ENCODE measurements around the gene FIBIN.

The FIBIN gene

GRCh38 chr11:26993965-26994457 lies at the start of gene FIBIN:
FIBIN (plus strand) TSS chr11:26994112; CDS start chr11:26994527, 415 bp downstream.
- DNase-seq: no peak
- Mint-ChIP-seq H3K27me3 (no peaks in the 10 kb centered on the region), H3K4me1 (no peaks in the 10 kb centered on the region), H3K36me3 (no peaks in the 10 kb centered on the region), H3K9me3 (no peaks in the 10 kb centered on the region), H3K4me3 (no peak within 1 kb of the TSS), H3K27ac (no peak within 1 kb of the TSS)
- ATAC-seq (replicated peaks): no peak

GRCh38 chr11:26944866-26945664 lies 48.8 kb upstream of the FIBIN start:
- DNase-seq: no peak
- Mint-ChIP-seq H3K4me1 (no peaks in the 10 kb centered on the region), H3K4me3 (no peak overlapping the region), H3K27ac (no peak overlapping the region), H3K27me3 (no peaks in the 10 kb centered on the region), H3K36me3 (no peaks in the 10 kb centered on the region), H3K9me3 (peaks cover 4 to 14% of the 10 kb centered on the region in 2 donors)
- ATAC-seq (replicated peaks): no peak

- Mint-ChIP-seq H3K27ac (no peak overlapping the region), H3K27me3 (no peaks in the 10 kb centered on the region), H3K4me3 (no peak overlapping the region), H3K9me3 (peaks cover 6 to 14% of the 10 kb centered on the region in 2 donors), H3K4me1 (no peaks in the 10 kb centered on the region), H3K36me3 (no peaks in the 10 kb centered on the region)
- DNase-seq (no peak), ATAC-seq (replicated peaks) (no peak)
These were observed 47.6 kb upstream of the FIBIN start for GRCh38 chr11:26946257-26946716.

GRCh38 chr11:26947379-26947844 lies 46.5 kb upstream of the FIBIN start:
- H3K4me3 Mint-ChIP-seq: no peak overlapping the region
- no peaks in the 10 kb centered on the region for H3K4me1 Mint-ChIP-seq
- ATAC-seq (replicated peaks) (no peak), DNase-seq (no peak)
- no peaks in the 10 kb centered on the region for H3K36me3 Mint-ChIP-seq
- peaks cover 4 to 14% of the 10 kb centered on the region in 2 donors for H3K9me3 Mint-ChIP-seq
- H3K27me3 Mint-ChIP-seq: no peaks in the 10 kb centered on the region
- no peak overlapping the region for H3K27ac Mint-ChIP-seq

- Mint-ChIP-seq H3K27me3 (no peaks in the 10 kb centered on the region), H3K27ac (no peak overlapping the region), H3K9me3 (peaks cover 4 to 14% of the 10 kb centered on the region in 2 donors), H3K4me1 (no peaks in the 10 kb centered on the region), H3K36me3 (no peaks in the 10 kb centered on the region), H3K4me3 (no peak overlapping the region)
- no peak for DNase-seq
- ATAC-seq (replicated peaks): no peak
These were observed 45.8 kb upstream of the FIBIN start for GRCh38 chr11:26947904-26948639.

GRCh38 chr11:26948881-26949280 lies 45.0 kb upstream of the FIBIN start:
- ATAC-seq (replicated peaks) (no peak), DNase-seq (no peak)
- no peaks in the 10 kb centered on the region for H3K4me1 Mint-ChIP-seq
- H3K9me3 Mint-ChIP-seq: peaks cover 4 to 14% of the 10 kb centered on the region in 2 donors
- no peaks in the 10 kb centered on the region for H3K36me3 Mint-ChIP-seq
- H3K4me3 Mint-ChIP-seq: no peak overlapping the region
- H3K27me3 Mint-ChIP-seq: no peaks in the 10 kb centered on the region
- no peak overlapping the region for H3K27ac Mint-ChIP-seq

GRCh38 chr11:26949846-26950245 lies 44.1 kb upstream of the FIBIN start:
- H3K9me3 Mint-ChIP-seq: peaks cover 6 to 14% of the 10 kb centered on the region in 2 donors

GRCh38 chr11:26950260-26950719 lies 43.6 kb upstream of the FIBIN start:
- no peaks in the 10 kb centered on the region for H3K27me3 Mint-ChIP-seq
- ATAC-seq (replicated peaks) (no peak), DNase-seq (no peak)
- no peaks in the 10 kb centered on the region for H3K36me3 Mint-ChIP-seq
- no peak overlapping the region for H3K27ac Mint-ChIP-seq
- H3K4me3 Mint-ChIP-seq: no peak overlapping the region
- peaks cover 6 to 14% of the 10 kb centered on the region in 2 donors for H3K9me3 Mint-ChIP-seq
- no peaks in the 10 kb centered on the region for H3K4me1 Mint-ChIP-seq

More at GRCh38 chr11:26949846-26950245, 44.1 kb upstream of the FIBIN start:
- Mint-ChIP-seq H3K36me3 (no peaks in the 10 kb centered on the region), H3K4me1 (no peaks in the 10 kb centered on the region), H3K27ac (no peak overlapping the region), H3K4me3 (no peak overlapping the region), H3K27me3 (no peaks in the 10 kb centered on the region)
- ATAC-seq (replicated peaks) (no peak), DNase-seq (no peak)

- Mint-ChIP-seq H3K27me3 (no peaks in the 10 kb centered on the region), H3K36me3 (no peaks in the 10 kb centered on the region), H3K27ac (no peak overlapping the region), H3K4me1 (no peaks in the 10 kb centered on the region), H3K9me3 (peaks cover 6 to 10% of the 10 kb centered on the region in 2 donors), H3K4me3 (no peak overlapping the region)
- no peak for DNase-seq
- ATAC-seq (replicated peaks): no peak
These were observed 42.0 kb upstream of the FIBIN start for GRCh38 chr11:26951809-26952515.

- no peaks in the 10 kb centered on the region for H3K27me3 Mint-ChIP-seq
These were observed 40.0 kb upstream of the FIBIN start for GRCh38 chr11:26953770-26954392.

GRCh38 chr11:26958005-26958701 lies 35.8 kb upstream of the FIBIN start:
- no peak for ATAC-seq (replicated peaks)
- no peak overlapping the region for H3K27ac Mint-ChIP-seq
- H3K27me3 Mint-ChIP-seq: no peaks in the 10 kb centered on the region
- H3K9me3 Mint-ChIP-seq: peaks cover 0 to 1% of the 10 kb centered on the region in 2 donors
- no peak overlapping the region for H3K4me3 Mint-ChIP-seq
- H3K36me3 Mint-ChIP-seq: no peaks in the 10 kb centered on the region
- H3K4me1 Mint-ChIP-seq: no peaks in the 10 kb centered on the region
- no peak for DNase-seq

More at GRCh38 chr11:26953770-26954392, 40.0 kb upstream of the FIBIN start:
- Mint-ChIP-seq H3K4me1 (no peaks in the 10 kb centered on the region), H3K9me3 (peaks cover 3 to 4% of the 10 kb centered on the region in 2 donors), H3K27ac (no peak overlapping the region), H3K4me3 (no peak overlapping the region), H3K36me3 (no peaks in the 10 kb centered on the region)
- ATAC-seq (replicated peaks) (no peak), DNase-seq (no peak)

- Mint-ChIP-seq H3K9me3 (peaks cover 0 to 1% of the 10 kb centered on the region in 2 donors), H3K36me3 (no peaks in the 10 kb centered on the region), H3K4me1 (no peaks in the 10 kb centered on the region), H3K27ac (no peak overlapping the region), H3K27me3 (no peaks in the 10 kb centered on the region), H3K4me3 (no peak overlapping the region)
- DNase-seq (no peak), ATAC-seq (replicated peaks) (no peak)
These were observed 35.2 kb upstream of the FIBIN start for GRCh38 chr11:26958702-26959049.

- ATAC-seq (replicated peaks): no peak
- Mint-ChIP-seq H3K36me3 (no peaks in the 10 kb centered on the region), H3K9me3 (no peaks in the 10 kb centered on the region), H3K4me1 (no peaks in the 10 kb centered on the region), H3K27ac (no peak overlapping the region), H3K4me3 (no peak overlapping the region), H3K27me3 (no peaks in the 10 kb centered on the region)
- DNase-seq: no peak
These were observed 33.6 kb upstream of the FIBIN start for GRCh38 chr11:26960281-26960680.

Measured in stimulated activated naive B cell treated with anti-CD40 and anti-IgM and Interleukin-4, amounts not matched to agents 10 μg/mL and 1 μg/mL and 100 μg/mL, for 72 hours (primary cell).